ENCODE results near the gene AFAP1.

AFAP1 gene

GRCh38 chr4:7838136-7838782 is 101.4 kb downstream of the AFAP1 start:
- DNase-seq: no peak

DNA sequence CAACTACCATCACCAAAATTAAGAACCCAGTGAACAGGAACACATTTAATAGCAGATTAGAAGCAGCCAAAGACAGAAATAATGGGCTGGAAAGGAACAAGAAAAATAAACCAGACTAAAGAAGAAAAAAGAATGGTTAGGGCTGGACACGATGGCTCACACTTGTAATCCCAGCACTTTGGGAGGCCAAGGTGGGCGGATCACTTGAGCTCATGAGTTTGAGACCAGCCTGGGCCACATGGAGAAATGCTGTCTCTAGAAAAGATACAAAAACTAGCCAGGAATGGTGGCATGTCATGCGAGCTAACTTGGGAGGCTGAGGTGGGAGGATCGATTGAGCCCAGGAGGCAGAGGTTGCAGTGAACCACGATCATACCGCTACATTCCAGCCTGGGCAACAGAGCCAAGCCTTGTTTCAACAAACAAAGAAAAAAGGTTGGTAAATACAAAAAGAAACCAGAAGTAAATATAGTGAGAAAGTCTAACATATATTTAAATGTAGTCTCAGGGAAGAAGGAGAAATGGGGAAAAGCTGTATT is 102.0 kb downstream of the AFAP1 start:
- DNase-seq: no peak

DNA sequence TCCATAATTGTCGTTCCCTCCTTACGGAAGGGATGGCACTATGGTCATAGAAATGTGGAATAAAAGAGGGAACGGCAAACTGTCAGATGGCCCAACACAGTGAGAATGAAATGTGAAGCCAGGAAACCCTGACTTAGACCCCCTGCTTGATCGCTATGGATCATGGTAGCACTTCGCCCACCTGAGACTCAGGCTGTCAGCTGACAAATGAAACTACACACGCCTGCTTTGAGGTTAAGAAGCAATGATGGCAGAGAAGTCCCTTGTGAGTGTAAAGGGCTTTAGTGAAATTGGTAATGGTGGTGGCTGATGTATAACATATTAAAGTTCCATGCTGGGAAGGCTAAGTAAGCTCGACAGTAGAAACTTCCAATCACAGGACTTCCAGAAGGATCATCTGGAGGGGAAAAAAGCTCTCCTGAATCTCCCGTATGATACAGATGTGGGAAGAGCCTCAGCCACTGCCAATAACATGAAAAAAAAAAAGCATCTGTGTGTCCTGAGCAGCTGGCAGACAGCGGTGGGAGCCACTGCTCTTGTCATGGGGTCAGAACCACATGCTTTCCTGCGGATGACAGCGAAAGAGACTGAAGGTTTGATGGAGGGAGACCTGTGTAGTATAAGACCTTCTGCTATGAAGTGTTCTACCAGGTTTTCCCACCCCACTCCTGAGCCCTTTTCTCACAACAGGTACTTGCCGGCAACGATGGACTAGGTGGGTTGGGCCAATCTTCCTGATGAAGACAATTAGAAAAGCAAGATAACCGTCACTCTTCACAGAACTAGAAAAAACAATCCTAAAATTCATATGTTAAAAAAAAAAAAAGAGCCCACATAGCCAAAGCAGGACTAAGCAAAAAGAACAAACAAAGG is 107.6 kb downstream of the AFAP1 start:
- no peak for DNase-seq

DNA sequence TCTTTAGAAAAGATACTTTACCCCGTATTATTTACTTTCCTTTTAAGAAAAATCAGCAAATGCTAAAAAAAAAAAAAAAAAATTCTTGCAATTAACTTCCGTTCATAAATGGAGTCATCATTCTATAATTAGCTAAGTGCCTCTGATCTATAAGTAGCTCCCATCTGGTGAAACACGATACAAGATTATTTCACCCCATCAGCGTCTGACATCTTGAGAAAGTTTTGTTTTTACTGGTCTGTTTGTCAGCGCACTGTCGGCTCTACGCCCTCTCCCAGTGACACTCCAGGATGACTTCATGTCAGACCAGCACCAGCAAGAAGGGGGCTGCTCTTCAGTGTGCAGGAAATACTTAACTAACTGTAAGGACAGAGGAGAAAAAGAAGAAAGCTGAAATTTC is 108.3 kb downstream of the AFAP1 start:
- DNase-seq: peak; percentile 61

DNA sequence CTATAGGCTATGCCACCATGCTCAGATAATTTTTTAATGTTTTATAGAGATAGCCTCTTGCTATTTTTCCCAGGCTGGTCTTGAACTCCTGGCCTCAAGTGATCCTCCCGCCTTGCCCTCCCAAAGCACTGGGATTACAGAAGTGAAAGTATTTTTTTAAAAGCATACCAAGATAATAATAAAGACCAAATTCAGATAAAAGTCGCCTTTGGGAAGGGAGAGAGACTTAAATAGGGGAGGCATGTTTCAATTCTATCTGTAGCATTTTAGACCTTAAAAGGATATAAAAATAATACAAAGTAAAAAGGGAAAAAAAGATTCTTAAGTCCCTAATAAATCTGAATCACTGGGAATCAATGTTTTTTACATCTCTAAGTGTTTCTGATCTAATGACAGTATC is 108.9 kb downstream of the AFAP1 start:
- DNase-seq: no peak

DNA sequence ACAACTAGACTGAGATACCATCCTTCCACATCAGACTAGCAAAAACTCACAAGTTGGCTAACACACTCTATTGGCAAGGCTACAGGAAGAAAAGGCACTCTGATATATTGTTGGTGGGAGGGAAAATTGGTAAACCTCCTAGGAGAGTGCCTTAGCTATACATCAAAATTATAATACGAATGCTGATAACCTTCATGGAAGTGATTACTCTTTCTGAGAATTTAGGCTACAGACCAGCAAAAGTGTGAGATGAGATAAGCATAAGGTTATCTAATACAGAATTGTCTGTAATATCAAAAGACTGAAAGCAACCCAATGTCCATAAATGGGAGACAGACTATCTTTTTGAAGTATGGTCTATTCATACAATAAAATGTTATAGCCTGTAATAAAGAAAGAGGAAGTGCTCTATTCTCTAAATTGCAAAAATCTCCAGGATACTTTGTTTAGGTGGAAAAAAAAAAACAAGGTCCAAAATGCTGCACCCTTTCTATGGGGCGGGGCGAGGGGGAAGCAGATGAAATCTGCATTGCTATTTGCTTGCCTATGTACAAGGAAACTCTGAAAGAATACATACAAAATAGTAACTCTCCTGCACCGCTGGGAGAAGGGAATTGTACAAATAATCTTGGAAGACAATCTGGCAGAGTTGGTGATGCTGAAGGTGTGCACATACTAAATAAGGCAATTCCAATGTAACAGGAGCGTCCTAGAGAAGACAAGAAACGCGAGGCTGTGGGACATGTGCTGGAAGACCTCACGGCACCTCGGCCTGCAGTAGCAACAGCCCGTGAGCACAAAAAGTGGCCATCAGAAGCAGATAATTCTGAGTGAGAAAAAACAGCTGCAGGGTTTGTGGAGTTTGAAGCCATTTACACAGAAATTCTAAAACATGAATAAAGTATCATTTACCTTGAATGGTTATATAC is 109.7 kb downstream of the AFAP1 start:
- DNase-seq: no peak

DNA sequence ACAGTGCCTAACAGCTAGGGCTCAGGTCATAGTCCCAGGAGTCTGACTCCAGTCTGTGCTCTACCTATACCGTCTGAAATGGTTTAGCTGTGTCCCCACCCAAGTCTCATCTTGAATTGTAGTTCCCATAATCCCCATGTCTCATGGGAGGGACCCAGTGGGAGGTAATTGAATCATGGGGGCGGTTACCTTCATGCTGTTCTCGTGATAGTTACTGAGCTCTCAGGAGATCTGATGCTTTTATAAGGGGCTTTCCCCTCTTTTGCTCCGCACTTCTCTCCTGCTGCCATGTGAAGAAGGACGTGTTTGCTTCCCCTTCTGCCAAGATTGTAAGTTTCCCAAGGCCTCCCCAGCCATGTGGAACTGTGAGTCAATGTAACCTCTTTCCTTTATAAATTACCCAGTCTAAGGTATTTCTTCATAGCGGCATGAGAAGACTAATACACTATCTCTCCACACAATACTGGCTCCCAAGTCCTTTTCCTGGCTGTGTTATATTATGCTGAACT is 110.8 kb downstream of the AFAP1 start:
- DNase-seq: peak; percentile 15

DNA sequence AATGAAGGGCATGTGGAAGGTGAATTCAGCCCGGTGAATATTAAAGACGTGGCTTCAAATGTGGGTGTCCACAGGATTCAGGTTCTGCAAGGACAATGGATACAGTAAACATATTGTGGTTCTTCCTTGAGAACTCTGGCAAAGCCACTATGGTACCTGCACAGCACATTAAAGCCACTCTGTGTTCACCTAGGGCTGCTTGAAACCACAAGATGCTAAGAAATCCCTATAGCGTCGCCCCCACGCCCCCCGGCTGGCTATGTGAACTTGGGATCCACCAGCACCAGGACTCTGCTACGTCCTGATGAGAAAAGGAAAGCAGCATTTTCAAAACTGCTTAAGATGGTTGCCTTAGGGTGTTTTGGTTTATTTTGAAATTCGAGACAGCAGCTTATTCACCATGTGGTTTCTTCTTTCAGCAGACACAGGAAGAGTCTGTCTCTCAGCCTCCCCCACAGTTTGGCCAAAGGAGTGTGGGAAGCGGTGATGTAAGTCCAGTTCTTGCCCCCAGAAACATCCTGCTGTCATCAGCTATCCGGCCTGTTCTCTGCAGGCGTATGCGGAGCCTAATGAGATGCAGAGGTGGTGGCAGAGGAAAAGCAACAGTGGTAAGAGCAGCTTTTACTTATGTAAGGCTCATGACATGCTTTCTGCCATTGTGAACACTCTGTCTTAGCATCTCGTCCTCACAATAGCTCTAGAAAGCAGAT is 111.5 kb downstream of the AFAP1 start:
- DNase-seq: peak; percentile 65

DNA sequence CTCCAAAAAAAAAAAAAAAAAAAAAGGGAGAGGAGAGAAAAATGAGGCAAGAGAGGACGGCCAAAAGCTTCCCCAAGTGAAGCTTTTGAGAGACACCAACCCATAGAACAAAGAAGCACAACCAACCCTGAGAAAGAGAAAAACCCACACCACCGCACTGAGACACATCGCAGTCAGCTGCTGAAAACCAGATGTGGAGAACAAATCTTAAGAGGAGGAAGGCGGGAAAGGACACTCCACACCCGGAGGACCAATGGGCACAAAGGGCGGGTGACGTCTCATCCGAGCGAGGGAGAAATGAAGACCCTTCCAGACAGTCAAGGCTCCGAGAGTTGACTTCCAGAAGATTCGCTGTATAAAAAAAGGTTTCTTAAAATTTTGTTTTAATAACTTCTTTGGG is 112.1 kb downstream of the AFAP1 start:
- no peak for DNase-seq

- DNase-seq: no peak
Observed at GRCh38 chr4:7826909-7827306, 112.8 kb downstream of the AFAP1 start.

DNA sequence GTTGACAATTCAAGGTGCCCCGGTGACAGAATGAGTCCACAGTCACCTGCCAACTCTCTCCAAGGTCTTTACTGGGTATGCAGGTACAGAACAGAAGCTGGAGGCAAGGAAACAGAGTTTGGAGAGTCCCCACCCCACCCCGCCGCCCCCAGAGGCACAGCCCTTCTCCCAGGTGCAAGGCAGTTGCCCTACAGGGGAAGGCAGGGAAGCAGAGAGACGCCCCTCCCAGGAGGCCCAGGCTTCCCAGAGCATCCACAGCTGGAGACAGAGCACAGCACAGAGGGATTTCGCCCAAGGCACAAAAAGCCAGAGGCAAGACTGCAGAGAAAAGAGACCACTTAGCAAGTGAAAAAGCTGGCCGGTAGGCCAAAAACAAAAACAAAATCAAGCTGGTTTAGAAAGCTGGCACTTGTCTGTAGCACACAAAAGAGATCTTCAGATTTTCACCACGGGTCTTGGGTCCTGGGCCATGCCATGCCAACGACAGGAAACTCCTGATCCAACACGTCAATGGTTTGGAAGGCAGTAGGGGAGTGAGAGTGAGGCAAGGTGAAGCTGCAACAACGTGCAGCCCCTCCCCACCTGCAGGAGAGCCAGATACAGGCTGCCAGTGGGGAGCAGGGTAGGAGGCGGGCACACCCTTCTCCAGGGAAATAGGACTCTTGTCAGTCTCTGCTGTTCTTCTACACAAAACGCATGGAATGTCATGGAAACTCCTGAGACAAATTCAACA is 113.3 kb downstream of the AFAP1 start:
- no peak for DNase-seq

DNA sequence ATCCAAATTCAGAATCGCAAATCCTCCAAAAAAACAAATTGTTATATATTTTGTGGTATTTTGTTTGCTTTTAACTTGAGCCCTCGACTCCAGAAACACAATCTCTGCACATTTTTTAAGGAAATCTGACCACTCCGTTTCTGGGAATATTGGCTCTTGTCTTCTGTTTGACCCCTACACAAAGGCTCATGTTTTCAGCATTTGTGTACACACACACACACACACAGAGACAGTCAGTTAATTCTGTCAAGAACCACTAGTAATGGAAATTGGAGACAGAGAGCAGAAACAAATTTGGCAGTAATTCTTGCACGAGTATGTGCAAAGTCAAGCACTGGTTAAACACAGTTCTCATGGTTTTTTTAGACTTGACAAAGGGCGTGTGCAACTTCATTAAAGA is 115.4 kb downstream of the AFAP1 start:
- DNase-seq: no peak

DNA sequence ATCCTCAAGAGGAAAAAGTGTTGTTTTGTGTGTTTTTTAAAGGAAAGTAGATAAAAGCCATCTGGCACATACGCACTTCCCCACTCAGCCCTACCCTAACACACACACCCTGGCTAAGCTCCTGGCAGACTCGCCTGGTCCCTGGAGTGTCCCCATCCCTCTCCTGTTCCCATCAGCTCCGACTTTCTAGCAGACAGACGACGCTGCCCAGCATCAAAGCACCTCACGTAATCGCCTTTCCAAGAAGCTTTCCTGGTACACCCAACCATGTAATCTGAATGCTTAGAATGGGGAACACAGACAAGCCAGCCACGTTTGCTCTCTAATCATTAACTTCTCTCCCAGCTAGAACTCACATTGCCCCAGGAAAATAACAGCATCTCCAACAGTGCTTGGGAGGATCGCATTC is 116.2 kb downstream of the AFAP1 start:
- DNase-seq: no peak

- DNase-seq: no peak
Observed at GRCh38 chr4:7822877-7823276, 116.8 kb downstream of the AFAP1 start.

DNA sequence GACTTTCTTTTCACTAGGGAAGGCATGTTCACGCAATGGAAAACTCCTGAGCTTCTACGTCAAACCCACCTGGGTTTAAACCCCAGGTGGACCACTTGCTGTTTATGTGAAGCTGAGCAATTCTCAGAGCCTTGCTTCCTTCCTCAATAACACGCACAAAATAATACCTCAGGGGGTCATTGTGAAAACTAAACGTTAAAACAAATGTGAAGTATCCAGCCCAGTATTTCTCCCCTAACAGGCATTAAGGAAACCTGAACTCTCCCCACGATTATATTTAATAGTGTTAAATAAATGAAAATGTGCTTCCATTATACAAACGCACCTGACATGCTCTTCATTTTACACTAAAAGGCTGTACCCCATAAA is 117.5 kb downstream of the AFAP1 start:
- DNase-seq: no peak

GRCh38 chr4:7821245-7822136 is 118.2 kb downstream of the AFAP1 start:
- DNase-seq: no peak

- no peak for DNase-seq
Observed at GRCh38 chr4:7820031-7820818, 119.4 kb downstream of the AFAP1 start.

DNA sequence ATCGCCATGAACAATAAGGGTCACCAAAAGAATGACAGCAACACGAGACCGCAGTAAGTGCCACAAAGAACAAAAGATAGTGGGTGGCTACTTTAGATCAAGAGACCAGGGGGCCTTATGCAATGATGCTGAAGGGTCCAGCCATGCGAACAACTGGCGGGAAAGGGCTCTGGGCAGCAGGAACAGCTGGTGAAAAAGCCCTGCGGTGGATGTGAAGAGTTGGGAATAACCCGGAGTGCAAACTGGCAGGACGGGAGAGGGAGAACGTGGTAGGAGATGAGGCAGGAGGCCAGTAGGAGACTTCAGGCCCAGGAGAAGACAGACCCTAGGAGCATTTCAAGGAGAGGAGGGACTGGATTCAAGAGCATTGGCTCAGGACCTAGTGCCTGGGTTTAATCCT is 120.2 kb downstream of the AFAP1 start:
- no peak for DNase-seq

DNA sequence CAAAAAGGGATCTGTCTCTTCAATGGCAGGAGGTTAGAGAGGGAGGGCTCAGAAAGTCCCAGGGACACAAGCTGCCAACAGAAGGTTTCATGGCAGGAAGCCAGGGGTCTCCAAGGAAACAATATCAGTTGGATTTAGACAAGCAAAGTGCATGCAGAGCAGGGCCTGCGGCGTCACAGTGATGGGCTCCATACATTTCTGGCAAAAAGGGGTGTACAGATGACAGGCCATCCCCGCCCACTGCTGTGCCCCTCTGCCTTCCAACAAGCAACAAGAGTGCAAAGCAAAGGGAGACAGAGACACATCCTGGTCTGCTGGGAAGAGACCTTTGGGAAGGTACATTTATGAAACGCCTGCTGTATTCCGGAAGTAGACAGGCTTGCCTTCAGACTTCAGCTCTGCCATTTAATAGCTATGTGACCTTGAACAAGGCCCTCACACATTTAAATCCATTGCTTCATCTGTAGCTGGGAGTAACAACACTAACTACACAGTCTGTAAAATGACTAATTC is 121.2 kb downstream of the AFAP1 start:
- DNase-seq: no peak

All from activated naive CD4-positive, alpha-beta T cell treated with Interleukin-2 at 50 U/mL for 16 hours (primary cell).